HG03575 (cell line): Measurements from ENCODE around the gene ADAMTS2.

Source experiments
- ATAC-seq: cut with Tn5 transposase; IDR thresholded peaks from one replicate; pipeline ENCODE4 v1.9.1; 2021; ENCODE audit not compliant: unreplicated experiment, insufficient number of reproducible peaks, low FRiP score; ENCODE audit errors: extremely low read depth

ADAMTS2 gene

GRCh38 chr5:179304871-179305270, 40.4 kb downstream of the ADAMTS2 start:
- no peak for ATAC-seq

- no peak for ATAC-seq
Measured at GRCh38 chr5:179304466-179304865, 40.8 kb downstream of the ADAMTS2 start.

GRCh38 chr5:179303451-179304200, 41.6 kb downstream of the ADAMTS2 start:
- no peak for ATAC-seq

- ATAC-seq: no peak
Measured at GRCh38 chr5:179302499-179303185, 42.6 kb downstream of the ADAMTS2 start.

GRCh38 chr5:179301796-179302195, 43.5 kb downstream of the ADAMTS2 start:
- ATAC-seq: no peak

GRCh38 chr5:179301376-179301775, 43.9 kb downstream of the ADAMTS2 start:
- no peak for ATAC-seq

- no peak for ATAC-seq
Measured at GRCh38 chr5:179300581-179301180, 44.6 kb downstream of the ADAMTS2 start.

GRCh38 chr5:179298181-179298993, 46.9 kb downstream of the ADAMTS2 start:
- no peak for ATAC-seq

- no peak for ATAC-seq
Measured at GRCh38 chr5:179297486-179298180, 47.6 kb downstream of the ADAMTS2 start.

- no peak for ATAC-seq
Measured at GRCh38 chr5:179297026-179297425, 48.2 kb downstream of the ADAMTS2 start.

GRCh38 chr5:179296150-179296821, 49.0 kb downstream of the ADAMTS2 start:
- no peak for ATAC-seq

- no peak for ATAC-seq
Measured at GRCh38 chr5:179295778-179296149, 49.5 kb downstream of the ADAMTS2 start.

- ATAC-seq: no peak
Measured at GRCh38 chr5:179294891-179295777, 50.1 kb downstream of the ADAMTS2 start.

- no peak for ATAC-seq
Measured at GRCh38 chr5:179294131-179294780, 51.0 kb downstream of the ADAMTS2 start.

GRCh38 chr5:179292681-179293635, 52.3 kb downstream of the ADAMTS2 start:
- no peak for ATAC-seq

- ATAC-seq: no peak
Measured at GRCh38 chr5:179292202-179292601, 53.1 kb downstream of the ADAMTS2 start.
